A549 treated with GW870086 at 1 μM for 4 hours (cell line): ENCODE results near the gene PFKFB4. TPM values are rescaled to one million over a fixed set of nuclear protein-coding genes. Genes with fewer than 3 reads are reported as not detected.

Experiments used
- total RNA-seq: library from RNA; stranded (reverse); fragments of 200-300 nt; extraction: Qiagen RNA extraction; gene quantifications from 5 replicates; pipeline ENCODE4 v1.2.3, GENCODE V29; 2022; ENCODE audit warnings: low read depth

The PFKFB4 gene
- 9.0 to 14.2 TPM (median 13.2 TPM) in 5 replicates for total RNA-seq

GRCh38 chr3:48556796-48557626 lies at the start of gene PFKFB4:
PFKFB4 (minus strand) TSS chr3:48556803; CDS start chr3:48556777, 26 bp downstream.

GRCh38 chr3:48595075-48595525 lies 38.5 kb upstream of the PFKFB4 start, which contains the start of gene COL7A1:
COL7A1 (minus strand) TSS chr3:48595329; CDS start chr3:48595159, 170 bp downstream.

GRCh38 chr3:48563382-48563918 lies 6.8 kb upstream of the PFKFB4 start, which contains the start of gene UCN2:
UCN2 (minus strand) TSS chr3:48563781; CDS start chr3:48563124, 657 bp downstream.

GRCh38 chr3:48504051-48504946 lies 52.3 kb downstream of the PFKFB4 start, which contains the start of gene SHISA5:
SHISA5 (minus strand) TSS chr3:48504174; CDS start chr3:48504094, 80 bp downstream.

Other genes with a start within 250 kb of the PFKFB4 start
- not detected in 5 replicates for gene SPINK8, start 223.1 kb downstream of the PFKFB4 start, total RNA-seq
- gene FBXW12, start 184.6 kb downstream of the PFKFB4 start, total RNA-seq = not detected in 5 replicates
- 14.6 to 17.8 TPM (median 16.9 TPM) in 5 replicates for gene PLXNB1, start 126.7 kb downstream of the PFKFB4 start, total RNA-seq
- gene CCDC51, start 116.7 kb downstream of the PFKFB4 start, total RNA-seq = 25.3 to 29.7 TPM (median 26.2 TPM) in 5 replicates
- gene TMA7, start 116.5 kb downstream of the PFKFB4 start, total RNA-seq = 276 to 367 TPM (median 288 TPM) in 5 replicates
- 7.9 to 10.4 TPM (median 8.4 TPM) in 5 replicates for gene ATRIP, start 110.1 kb downstream of the PFKFB4 start, total RNA-seq
- 95.8 to 129 TPM (median 122 TPM) in 5 replicates for gene SHISA5, start 52.6 kb downstream of the PFKFB4 start, total RNA-seq
- gene UCN2, start 7.0 kb upstream of the PFKFB4 start, total RNA-seq = 8.0 to 10.3 TPM (median 8.5 TPM) in 5 replicates
- 138 to 185 TPM (median 169 TPM) in 5 replicates for gene COL7A1, start 38.5 kb upstream of the PFKFB4 start, total RNA-seq
- 162 to 219 TPM (median 177 TPM) in 5 replicates for gene UQCRC1, start 52.8 kb upstream of the PFKFB4 start, total RNA-seq
- gene TMEM89, start 65.0 kb upstream of the PFKFB4 start, total RNA-seq = not detected in 5 replicates
- gene SLC26A6, start 78.7 kb upstream of the PFKFB4 start, total RNA-seq = 14.3 to 19.9 TPM (median 17.5 TPM) in 5 replicates
- gene CELSR3, start 106.1 kb upstream of the PFKFB4 start, total RNA-seq = 3.1 to 4.8 TPM (median 4.0 TPM) in 5 replicates
- 7.4 to 9.7 TPM (median 8.5 TPM) in 5 replicates for gene NCKIPSD, start 129.1 kb upstream of the PFKFB4 start, total RNA-seq
- 43.9 to 52.0 TPM (median 47.8 TPM) in 5 replicates for gene IP6K2, start 160.4 kb upstream of the PFKFB4 start, total RNA-seq